Sigmoid colon (tissue), 4 donors: ENCODE results near the gene ST3GAL2.

Experiments used
- POLR2A ChIP-seq, 2 donors: fragments of 450-650 bp; IDR thresholded peaks; one replicate each; pipeline ENCODE4 v1.6.1; 2016; ENCODE audit warnings: antibody characterized with exemption in 2 of 2, mild to moderate bottlenecking in 2 of 2, moderate library complexity in 2 of 2
- POLR2AphosphoS5 ChIP-seq, 4 donors: sonication (generic); formaldehyde crosslinking; IDR thresholded peaks; one replicate each; pipeline ENCODE4 v1.6.1; 2017; ENCODE audit warnings: antibody characterized with exemption in 4 of 4

DNA sequence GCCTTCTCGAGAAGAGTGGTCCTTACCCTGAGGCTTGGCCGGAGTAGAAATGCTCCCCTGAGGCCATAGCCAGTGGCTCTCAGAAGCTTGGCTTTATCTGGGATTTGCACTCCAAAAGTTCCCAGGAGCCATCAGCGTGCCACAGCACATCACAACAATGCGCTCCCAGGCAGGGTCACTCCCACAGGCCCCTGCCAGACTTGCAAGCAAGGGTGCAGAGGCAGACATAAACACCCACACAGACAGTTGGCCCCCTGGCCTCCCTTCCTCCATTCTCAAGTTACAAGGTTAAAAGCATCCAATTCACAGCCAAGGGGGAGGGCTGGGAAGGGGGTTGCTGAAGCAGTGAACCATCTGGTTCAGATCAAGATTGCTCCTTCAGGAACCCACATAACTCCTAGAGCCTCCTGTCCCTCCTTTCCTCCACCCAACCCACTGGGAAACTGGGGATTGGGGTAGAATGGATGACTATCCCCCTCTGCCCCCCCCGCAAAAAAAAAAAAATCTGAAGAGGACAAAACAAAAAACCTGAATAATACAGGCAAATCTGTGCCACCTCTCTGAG is 1.8 kb downstream of the ST3GAL2 start:
- TF ChIP-seq POLR2A (IDR thresholded peaks at IDR 0.05) (no peak), POLR2AphosphoS5 (IDR thresholded peaks at IDR 0.05) (peak in 1 of 4 donors; percentile 12)
